GM12864 (cell line): Measurements from ENCODE around the gene UNC13C.

Experiments
- DNase-seq: peaks from one replicate; pipeline ENCODE4 v3.0.0-alpha.2; 2011; ENCODE audit warnings: low read depth
- H3K4me3 ChIP-seq: 2 replicates; pipeline ENCODE4 v1.5.1; 2011; ENCODE audit warnings: mild to moderate bottlenecking, low read depth, low read length, control low read depth
- CTCF ChIP-seq: IDR thresholded peaks from 2 replicates; pipeline ENCODE4 v1.5.1; 2011; ENCODE audit warnings: low read depth, mild to moderate bottlenecking, moderate library complexity, low read length, control low read depth, inconsistent platforms; ENCODE audit errors: missing control alignments

Gene UNC13C

GRCh38 chr15:54619180-54619579 is 640.9 kb downstream of the UNC13C start:
- DNase-seq, result no peak
- H3K4me3 ChIP-seq, result no peak overlapping the region
- no peak for TF ChIP-seq CTCF

GRCh38 chr15:54620916-54621315 is 642.7 kb downstream of the UNC13C start:
- no peak for DNase-seq
- TF ChIP-seq CTCF, result no peak
- no peak overlapping the region for H3K4me3 ChIP-seq

- DNase-seq, result no peak
- TF ChIP-seq CTCF, result no peak
- no peak overlapping the region for H3K4me3 ChIP-seq
Observed at GRCh38 chr15:54636147-54636546, 657.9 kb downstream of the UNC13C start.

GRCh38 chr15:54638666-54639065 is 660.4 kb downstream of the UNC13C start:
- no peak overlapping the region for H3K4me3 ChIP-seq
- no peak for DNase-seq
- no peak for TF ChIP-seq CTCF

GRCh38 chr15:54640873-54641272 is 662.6 kb downstream of the UNC13C start:
- H3K4me3 ChIP-seq, result no peak overlapping the region
- TF ChIP-seq CTCF, result no peak
- no peak for DNase-seq

GRCh38 chr15:54644796-54645195 is 666.6 kb downstream of the UNC13C start:
- H3K4me3 ChIP-seq, result no peak overlapping the region
- no peak for DNase-seq
- no peak for TF ChIP-seq CTCF

- TF ChIP-seq CTCF, result no peak
- no peak for DNase-seq
- no peak overlapping the region for H3K4me3 ChIP-seq
Observed at GRCh38 chr15:54659646-54660045, 681.4 kb downstream of the UNC13C start.
